GM20000 (cell line): ENCODE results near the gene OR3A1.
"Not testable (repeated sequence)": the region's sequence is repeated elsewhere in the genome, so short reads cannot be mapped to it uniquely, and the experiment has no call there.

Experiments
- DNase-seq: peaks from one replicate; pipeline ENCODE4 v3.0.0; 2012; ENCODE audit warnings: low spot score
- CTCF ChIP-seq: IDR thresholded peaks from 2 replicates; pipeline ENCODE4 v1.5.1; 2012; ENCODE audit warnings: mild to moderate bottlenecking, control low read depth; ENCODE audit errors: extremely low read depth, missing control alignments

The OR3A1 gene

DNA sequence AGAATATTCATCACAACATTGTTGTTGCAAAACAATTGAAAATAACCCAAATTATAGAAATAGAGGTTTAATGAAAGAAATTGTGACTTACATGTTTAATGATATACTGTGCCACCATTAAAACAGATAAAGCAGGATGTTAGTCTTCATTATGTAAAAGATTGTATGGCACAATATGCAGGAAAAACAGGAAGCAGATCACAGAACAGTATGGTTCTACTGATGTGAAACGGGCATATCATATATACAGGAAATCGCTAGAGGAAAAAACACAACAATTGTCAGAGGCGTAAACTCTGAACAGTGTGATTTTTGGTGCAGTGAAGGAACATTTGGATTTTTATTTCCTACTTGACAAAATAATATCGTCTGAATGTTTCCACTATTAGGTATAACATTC lies 22.0 kb downstream of the OR3A1 start:
- TF ChIP-seq CTCF = no peak
- no peak for DNase-seq

DNA sequence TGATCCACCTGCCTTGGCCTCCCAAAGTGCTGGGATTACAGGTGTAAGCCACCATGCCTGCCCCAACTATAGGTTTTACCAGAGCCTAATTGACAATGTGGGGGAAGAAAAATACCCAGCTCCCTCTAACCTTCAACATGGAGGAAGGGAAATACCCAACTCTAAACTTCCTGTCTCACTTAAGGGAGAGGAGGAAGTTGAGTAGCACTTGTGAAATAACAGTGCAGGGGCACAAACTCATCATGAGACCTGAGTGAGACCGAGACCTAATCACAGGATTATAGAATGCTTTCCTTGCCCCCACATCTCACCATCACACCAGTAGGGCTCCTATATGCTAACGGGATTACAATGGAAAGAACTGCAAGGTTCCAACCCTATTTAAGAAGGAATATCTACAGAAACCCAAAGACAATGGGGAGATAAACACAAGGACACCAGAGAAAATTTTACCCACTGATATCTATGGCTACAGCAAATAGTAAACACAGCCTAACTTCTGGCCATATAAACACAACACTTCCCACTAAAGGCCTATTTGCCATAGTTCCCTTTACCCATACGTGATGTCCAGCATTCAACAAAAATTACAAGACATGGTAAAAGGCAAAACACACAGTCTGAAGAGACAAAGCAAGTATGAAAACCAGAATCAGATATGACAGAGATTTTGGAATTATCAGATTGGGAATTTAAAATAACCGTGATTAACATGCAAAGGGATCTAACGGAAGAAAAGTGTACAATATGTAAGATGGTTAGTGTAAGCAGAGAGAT lies 26.9 kb downstream of the OR3A1 start:
- no peak for DNase-seq
- no peak for TF ChIP-seq CTCF

DNA sequence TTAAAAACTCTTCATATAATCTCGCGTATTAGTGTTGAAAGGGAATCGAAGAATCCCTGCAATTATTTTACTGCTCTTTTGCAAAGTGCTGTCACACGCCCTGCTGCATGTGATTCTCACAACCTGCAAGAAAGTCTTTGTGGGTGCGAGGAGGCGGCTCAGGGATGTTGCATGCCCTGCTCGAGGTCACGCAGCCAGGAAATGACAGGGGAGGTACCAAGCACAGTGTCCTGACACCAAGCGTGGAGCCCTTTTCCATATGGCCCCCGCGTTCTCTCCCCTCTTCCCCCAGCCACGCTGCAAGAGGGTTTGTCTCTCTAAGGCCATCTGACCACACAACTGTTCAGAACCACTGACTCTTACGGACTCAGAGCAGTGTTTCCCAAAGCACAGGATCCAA lies 37.6 kb downstream of the OR3A1 start:
- TF ChIP-seq CTCF = no peak
- DNase-seq = no peak

GRCh38 chr17:3260163-3260562 lies 38.0 kb downstream of the OR3A1 start:
- TF ChIP-seq CTCF = no peak
- DNase-seq = no peak

GRCh38 chr17:3256575-3256974 lies 41.6 kb downstream of the OR3A1 start:
- DNase-seq = no peak
- TF ChIP-seq CTCF = no peak

- not testable (repeated sequence) for DNase-seq
Measured at GRCh38 chr17:3249013-3249412, 49.1 kb downstream of the OR3A1 start.

- DNase-seq = not testable (repeated sequence)
Measured at GRCh38 chr17:3244841-3245240, 53.3 kb downstream of the OR3A1 start.

DNA sequence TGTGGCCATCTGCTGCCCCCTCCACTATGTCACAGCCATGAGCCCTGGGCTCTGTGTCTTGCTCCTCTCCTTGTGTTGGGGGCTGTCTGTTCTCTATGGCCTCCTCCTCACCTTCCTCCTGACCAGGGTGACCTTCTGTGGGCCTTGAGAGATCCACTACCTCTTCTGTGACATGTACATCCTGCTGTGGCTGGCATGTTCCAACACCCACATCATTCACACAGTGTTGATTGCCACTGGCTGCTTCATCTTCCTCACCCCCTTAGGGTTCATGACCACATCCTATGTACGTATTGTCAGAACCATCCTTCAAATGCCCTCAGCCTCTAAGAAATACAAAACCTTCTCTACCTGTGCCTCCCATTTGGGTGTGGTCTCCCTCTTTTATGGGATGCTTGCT lies 57.1 kb downstream of the OR3A1 start:
- DNase-seq = not testable (repeated sequence)
